GM19351 (cell line): ENCODE measurements around the gene FHIP1B.
"Not testable (repeated sequence)": the region's sequence is repeated elsewhere in the genome, so short reads cannot be mapped to it uniquely, and the experiment has no call there.

Experiments
- ATAC-seq: cut with Tn5 transposase; IDR thresholded peaks from one replicate; pipeline ENCODE4 v1.9.1; 2021; ENCODE audit warnings: mild to moderate bottlenecking, moderate library complexity; ENCODE audit not compliant: unreplicated experiment

FHIP1B gene

DNA sequence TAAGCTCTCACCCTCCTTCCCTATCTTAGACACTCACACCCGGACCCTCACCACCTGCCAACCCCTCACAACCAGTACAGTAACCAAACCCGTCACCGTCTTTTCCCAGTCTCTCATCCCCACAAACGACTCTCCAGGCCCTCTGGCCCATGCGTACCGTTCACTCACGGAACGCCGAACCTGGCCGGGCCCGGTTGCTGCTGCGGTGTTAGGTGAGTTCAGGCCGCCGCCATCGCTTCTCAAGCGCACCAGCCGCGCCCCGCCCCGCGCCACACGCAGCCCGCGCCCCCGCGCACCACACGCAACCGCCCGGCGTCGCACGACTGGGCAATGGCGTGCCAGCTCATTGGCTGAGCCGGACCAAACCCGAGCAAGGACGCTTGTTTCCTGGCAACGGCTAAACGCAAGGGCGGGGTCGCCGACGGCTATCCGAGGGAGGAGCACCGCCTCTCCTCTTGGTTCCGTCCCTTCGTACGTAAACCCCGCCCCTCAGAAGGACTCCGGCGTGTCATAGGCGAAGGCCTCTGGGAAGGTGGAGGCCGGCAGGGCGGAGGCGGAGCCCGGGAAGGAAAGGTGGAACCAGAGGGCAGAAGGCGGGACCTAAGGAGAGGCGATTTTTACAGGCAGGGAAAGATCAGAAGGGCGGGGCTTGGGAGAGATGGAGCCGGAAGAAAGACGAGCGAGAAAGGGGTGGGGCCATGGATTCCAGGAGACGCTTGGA is at the start of gene FHIP1B:
Gene FHIP1B, minus strand, starts transcription at position 250 of the 721 bp plus-strand sequence. CDS start 10,120 bp downstream, outside the sequence.
- ATAC-seq, result peak; percentile 89

DNA sequence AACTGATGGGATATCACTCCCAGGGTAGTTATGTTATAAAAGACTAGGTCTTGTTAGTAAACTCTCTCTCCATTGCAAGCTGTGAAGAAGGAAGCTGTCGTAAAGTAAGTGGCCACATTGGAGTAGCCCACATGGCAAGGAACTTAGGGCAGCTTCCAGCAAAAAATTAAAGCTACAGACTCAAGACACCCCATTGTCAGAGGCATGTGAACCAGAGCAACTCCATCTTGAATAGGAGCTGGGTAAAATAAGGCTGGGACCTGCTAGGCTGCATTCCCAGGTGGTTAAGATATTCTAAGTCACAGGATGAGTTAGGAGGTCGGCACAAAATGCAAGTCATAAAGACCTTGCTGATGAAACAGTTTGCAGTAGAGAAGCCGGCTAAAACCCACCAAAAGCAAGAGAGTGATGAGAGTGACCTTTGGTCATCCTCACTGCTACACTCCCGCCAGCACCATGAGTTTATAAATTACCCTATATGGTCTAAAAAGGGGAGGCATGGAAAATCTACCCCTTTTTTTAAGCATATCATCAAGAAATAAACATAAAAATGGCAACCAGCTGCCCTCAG is 49.1 kb upstream of the FHIP1B start:
- no peak for ATAC-seq

DNA sequence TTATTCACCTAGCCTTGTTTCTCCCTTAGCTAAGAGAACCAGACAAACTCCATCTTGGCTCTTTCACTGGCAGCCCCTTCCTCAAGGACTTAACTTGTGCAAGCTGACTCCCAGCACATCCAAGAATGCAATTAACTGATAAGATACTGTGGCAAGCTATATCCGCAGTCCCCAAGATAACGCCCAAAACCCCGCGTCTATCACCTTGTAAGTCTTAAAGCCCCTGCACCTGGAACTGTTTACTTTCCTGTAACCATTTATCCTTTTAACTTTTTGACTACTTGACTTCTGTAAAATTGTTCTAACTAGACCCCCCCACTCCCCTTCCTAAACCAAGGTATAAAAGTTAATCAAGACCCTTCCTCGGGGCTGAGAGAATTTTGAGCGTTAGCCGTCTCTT is 46.4 kb upstream of the FHIP1B start:
- not testable (repeated sequence) for ATAC-seq

DNA sequence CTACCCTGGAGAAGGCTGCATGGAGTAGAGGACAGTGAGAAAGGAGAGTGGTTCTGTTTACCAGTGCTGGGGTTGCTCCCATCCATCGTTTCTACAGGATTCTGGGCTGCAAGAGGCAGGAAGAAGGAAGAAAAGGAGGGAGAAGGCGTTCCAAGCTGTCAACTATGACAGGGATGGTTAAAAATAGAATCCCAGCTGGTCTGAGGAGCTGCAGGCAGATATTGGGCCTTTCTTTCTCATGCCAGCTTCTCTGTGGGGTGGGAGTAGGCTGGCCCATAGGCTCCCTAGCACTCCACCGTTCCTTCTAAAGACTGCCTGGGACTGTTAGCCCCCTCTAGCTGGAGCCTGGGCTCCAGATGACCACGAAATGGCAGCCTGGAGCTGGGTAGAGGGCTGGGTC is 38.8 kb upstream of the FHIP1B start:
- no peak for ATAC-seq

DNA sequence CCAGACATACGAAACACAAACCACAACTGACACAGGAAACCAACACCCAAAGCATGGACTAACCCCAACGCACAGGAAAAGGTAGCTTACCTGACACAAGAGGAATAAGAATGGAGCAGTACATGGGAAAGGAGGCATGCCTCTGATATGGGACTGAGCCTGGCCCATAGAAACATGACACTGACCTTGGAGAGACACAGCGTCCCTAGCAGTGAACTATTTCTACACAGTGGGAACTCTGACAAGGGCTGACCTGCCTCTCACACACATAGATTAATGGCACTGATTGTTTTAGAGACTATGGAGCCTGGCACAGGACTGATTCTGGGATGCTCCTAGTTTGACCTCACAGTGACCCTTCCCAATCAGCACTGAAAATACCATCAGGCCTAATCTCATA is 37.2 kb upstream of the FHIP1B start:
- no peak for ATAC-seq

DNA sequence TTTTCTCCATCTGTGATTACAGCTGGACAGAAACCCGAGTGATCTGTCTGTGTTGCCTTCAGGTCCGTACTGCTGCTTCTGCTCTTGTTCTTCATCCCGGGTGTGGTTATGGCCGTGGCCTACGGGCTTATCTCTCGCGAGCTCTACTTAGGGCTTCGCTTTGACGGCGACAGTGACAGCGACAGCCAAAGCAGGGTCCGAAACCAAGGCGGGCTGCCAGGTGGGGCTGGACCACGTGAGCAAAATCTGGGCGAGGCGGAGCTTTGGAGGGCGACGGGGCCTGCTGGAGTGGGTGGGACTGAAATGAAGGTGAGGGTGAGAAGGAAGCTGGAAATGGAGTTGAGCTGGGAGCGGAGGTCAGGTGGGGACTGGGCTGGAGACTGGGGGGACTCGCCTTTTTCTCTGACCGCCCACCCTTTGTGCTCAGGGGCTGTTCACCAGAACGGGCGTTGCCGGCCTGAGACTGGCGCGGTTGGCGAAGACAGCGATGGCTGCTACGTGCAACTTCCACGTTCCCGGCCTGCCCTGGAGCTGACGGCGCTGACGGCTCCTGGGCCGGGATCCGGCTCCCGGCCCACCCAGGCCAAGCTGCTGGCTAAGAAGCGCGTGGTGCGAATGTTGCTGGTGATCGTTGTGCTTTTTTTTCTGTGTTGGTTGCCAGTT is 36.3 kb upstream of the FHIP1B start:
- no peak for ATAC-seq

DNA sequence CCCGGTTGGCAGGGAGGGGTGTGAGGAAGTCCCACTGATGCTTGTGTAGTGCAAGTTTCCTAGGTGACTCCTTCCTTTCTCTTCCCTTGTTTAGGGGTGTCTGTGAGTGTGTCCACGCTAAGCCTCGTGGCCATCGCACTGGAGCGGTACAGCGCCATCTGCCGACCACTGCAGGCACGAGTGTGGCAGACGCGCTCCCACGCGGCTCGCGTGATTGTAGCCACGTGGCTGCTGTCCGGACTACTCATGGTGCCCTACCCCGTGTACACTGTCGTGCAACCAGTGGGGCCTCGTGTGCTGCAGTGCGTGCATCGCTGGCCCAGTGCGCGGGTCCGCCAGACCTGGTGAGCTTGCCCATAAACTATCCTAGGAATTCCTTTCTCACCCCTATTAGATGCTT is 35.6 kb upstream of the FHIP1B start:
- ATAC-seq, result no peak

DNA sequence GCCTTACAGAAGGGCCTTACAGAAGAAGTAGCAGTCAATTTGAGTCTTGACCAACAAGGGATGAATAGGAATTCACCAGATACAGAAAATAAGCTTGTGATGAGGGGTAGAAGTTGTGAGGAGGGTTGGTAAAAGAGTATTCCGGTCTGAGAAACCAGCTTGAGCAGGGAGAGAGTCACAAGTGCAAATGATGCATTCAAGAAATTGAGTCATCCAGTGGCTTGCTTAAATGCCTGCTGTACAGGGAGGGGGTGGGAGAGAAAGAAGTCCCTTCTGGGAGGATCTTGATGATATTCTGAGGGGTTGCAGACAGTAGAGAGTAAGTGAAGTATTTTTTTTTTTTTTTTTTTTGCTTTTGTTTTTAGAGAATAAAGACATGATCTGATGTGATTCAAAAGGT is 34.4 kb upstream of the FHIP1B start:
- no peak for ATAC-seq

DNA sequence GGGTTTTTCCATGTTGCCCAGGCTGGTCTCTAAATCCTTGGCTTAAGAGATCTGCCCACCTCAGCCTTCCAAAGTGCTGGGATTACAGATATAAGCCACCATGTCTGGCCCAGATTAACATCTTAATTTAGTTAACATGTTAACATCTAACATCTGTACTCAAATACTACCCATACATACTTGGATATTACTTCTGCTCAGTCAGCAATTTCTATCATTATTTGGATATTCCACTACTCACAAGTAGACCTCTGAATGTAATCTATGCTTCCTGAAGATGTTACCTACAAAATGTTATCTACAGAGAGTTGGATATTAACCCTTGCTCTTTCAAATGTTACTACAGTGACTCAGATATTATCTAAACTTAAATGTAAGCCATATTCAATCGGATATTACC is 29.2 kb upstream of the FHIP1B start:
- ATAC-seq, result no peak

DNA sequence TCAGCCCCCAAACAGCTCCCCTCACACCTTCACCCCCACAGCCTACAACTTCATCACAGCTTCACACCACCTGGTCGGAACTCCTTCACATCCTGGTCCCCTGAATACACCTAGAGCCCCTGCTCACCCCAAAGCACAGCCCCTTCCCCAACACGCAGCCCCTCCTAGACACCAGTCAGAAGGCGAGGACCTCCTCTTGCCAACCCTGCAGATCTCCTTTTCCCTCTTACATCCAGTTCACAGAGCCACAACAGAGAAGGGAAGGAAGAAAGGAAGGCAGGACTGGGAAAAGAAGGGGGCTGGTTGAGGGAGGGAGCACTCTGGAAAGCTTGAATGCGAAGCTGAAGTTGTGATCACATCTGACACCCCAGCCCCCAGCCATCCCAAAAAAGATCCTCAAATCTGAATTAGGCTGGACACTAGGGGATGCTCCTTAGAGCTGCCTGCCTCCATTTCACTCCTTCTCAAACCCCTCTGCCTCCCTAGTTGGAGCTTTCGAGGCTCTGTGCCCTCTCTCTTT is 25.8 kb upstream of the FHIP1B start:
- ATAC-seq, result no peak

DNA sequence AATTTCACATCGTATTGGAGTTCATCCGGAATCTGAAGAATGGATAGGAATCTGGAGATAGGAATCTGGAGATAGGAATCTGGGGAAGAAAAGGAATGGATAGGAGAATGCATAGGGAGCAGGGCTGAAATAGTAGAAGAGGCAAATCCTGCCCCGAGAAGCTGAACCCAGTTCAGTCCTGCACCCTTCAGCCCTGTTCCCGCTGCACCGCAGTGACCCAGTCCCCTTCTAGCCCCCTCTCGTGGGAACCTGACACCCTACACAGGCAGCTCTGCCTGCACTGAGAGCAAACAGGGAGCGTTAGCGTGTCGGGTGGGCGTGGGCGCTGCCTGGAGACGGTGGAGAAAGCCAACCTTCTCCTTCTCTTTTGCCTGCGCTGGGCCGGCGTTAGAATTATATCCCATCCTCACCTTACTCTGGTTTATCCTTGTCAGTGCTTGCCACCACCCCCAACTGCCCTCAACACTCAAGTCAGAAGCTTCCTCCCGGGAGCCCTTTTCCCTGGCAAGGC is 24.2 kb upstream of the FHIP1B start:
- no peak for ATAC-seq

DNA sequence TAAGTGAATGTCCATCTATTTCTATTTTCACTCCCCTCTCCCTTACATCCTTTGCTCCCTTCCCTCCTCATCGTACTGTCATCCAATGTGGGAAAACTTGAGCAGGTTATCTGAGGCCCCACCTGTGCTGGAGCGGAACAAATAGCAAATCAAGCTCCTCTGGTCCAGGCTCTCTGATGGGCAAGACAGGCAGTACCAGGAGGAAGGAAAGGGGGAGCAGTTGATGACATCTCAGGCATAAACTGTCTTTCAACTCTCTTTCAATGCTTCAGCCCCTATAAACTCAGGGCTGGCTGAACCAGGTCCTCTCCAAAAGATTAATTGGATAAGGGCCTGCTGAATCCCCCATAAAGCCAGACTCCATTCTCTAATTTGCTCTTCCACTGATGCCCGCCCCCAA is 23.7 kb upstream of the FHIP1B start:
- ATAC-seq, result no peak

DNA sequence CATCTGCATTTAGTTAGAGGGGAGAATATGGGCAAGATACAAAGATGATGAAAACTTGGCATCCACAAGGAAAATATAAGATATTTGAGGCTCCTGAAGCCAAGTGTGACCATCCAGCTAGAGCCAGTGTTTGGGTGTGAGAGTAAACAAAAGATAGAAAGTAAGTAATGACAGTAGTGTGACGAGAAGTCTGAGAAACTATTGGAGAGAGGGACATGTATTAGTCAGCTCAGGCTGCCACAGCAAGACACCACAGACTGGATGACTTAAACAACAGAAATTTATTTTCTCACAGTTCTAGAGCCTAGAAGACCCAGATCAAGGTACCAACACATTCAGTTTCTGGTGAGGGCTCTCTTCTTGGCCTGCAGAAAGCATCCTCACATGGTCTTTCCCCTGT is 18.8 kb upstream of the FHIP1B start:
- peak; percentile 66 for ATAC-seq

DNA sequence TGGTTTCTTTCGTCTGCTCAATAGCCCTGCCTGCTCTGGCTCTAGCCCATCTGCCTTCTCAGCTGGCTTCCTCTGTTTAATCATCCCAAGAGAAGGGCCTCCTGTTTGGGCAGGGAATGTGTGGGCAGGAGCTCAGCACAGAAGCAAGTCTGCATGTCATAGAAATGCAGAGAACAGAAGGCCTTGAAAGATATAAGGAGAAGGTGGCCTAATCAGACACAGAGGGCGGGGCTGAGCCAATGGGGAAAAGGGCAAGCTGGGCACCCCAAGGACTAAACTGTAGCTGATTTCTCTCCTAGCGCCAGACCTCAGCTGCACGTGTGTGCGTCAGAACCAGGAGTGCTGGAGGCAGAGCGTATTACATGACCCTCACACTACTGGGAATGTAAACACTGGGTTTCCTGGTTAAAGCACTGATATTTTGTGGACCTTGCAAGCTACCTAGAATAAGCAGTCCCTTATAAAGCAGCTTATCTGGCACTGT is 17.6 kb upstream of the FHIP1B start:
- ATAC-seq, result no peak

DNA sequence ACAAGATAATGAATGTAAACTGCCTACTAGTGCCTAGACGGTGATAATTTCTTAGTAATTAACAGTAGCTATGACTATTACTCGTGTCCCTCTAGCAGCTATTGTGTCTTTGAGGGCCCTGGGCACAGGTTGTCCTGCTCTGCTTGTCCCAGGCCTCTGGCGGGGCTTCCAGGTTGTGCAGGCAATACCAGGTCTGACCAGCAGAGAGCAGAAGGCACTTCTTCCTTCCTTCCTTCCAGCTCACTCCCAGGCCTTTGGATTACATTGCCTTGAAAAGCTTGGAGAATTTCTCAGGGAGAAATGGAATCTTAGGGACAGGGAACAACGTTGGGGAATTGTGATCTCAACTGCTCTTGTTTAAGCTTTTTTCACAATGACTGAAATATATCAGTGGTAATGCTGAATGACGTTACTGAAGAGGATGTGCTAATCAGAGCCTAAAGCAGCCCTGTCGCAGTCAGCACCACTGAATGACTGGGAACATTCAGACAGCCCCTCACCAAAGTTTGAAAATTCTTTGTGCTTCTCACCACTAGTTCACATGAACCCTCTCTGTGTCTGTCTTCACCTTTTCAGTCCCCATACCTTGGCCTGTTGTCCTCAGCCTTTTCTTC is 16.8 kb upstream of the FHIP1B start:
- ATAC-seq, result peak; percentile 90

DNA sequence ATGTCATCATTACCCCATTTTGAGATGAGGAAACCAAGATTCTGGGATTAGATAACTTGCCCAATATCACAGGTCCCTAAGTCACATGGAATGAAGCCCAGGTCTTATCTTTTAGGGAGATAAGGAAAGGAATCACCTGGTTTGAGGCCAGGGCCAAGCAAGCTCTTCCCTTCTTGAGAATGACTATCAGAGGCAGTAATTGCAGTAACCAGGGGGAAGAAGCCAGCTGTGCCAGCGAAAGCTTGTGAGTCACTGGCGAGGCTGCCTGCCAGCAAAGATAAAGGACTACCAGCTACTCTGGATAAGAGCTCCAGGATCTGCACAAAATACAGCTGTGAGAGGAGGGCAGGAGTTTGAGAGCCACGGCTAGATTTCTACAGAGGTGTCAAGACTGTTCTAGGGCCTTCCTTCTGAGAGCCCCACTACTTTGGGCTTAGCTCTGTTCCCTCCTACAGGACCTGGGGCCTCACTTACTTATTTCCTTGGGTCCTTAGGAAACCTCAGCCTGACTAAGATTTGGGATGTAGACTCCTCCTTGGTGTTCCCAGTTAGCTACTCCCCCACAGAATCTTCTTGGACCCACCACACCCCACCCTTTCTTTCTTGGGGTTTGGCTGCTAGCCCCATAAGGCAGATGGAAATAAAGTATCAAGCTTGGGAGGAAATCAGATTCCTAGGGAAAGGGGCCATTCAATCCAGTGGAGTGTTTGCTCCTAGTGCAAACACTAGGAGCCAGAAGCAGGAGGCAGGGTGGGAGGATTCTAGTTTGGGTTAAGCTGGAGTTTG is 15.5 kb upstream of the FHIP1B start:
- no peak for ATAC-seq

DNA sequence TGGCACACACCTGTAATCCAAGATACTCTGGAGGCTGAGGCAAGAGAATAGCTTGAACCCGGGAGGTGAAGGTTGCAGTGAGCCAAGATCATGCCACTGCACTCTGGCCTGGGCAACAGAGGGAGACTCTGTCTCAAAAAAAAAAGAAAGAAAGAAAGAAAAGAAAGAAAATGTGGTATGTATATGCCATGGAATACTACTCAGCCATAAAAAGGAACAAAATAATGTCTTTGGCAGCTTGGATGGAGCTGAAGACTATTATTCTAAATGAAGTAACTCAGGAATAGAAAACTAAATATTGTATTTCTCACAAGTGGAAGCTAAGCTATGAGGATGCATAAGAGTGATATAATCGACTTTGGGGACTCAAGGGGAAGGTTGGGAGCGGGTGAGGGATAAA is 14.5 kb upstream of the FHIP1B start:
- ATAC-seq, result not testable (repeated sequence)

DNA sequence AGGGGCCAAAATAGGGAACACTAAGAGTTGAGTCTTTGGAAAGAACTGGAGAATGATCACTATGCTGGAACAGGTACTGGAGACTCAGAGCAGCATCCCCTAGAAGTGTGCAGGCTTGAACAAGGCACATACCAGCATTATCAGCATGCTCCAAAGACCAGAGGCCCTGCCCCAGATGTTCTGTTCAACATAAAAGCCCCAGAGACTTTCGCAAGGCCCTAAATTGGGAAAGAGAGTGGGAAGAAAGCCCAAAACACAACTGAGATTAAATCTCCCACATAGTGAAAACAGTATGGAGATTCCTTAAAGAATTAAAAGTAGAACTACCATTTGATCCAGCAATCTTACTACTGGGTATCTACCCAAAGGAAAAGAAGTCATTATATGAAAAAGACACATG is 13.8 kb upstream of the FHIP1B start:
- ATAC-seq, result no peak

DNA sequence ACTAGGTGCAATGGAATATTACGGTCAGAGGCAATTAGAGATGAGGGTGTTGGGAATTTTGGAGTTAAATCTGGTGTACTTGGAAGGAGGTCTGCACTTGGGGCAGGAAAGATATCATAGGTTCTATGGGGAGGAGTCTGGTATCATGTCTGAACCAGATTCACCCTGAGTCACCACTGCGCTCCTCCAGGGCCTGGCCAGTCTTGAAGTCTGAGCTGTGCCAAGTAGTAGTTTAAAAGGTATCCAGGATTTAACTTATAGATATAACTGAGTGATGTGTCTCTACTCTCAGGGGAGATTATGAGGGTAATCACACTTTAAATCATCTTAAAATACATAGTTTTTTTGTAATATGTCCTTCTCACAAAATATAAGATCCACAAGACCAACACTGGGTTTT is 11.1 kb upstream of the FHIP1B start:
- no peak for ATAC-seq

DNA sequence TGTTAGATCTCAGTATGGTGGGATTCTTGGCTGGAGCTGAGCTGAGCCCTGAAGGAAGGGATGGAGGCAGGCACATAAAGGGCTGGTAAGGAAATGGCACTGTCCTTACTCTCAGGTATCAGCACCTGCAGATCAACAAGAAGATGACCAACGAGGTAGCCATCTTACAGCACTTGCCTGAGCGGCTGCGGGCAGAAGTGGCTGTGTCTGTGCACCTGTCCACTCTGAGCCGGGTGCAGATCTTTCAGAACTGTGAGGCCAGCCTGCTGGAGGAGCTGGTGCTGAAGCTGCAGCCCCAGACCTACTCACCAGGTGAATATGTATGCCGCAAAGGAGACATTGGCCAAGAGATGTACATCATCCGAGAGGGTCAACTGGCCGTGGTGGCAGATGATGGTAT is 6.9 kb upstream of the FHIP1B start:
- ATAC-seq, result no peak

DNA sequence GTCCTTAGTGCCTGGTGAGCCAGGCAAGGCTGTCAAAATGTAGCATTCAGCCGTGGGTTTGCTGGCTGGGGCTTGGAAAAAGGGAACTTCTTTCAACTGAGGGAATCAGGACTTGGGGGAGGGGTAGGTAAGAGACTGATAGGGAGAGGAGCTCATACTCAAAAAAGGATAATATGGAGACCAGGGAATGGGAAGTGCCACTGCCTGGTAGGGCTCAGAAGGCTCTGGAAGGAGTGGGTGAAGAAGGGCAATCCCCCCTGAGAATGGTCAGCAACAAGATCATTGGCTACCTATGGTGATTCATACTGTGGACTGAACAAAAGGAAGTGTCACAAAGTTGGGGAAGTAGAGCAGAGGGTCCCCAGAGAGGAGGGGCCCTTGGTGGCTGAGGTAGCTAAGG is 6.3 kb upstream of the FHIP1B start:
- no peak for ATAC-seq
